ENCODE data around the gene PRKAG2.
A peak's percentile ranks its signal among the peaks of the same experiment; 100 is the strongest.
"Not testable (repeated sequence)": the region's sequence is repeated elsewhere in the genome, so short reads cannot be mapped to it uniquely, and the experiment has no call there.

The PRKAG2 gene

DNA sequence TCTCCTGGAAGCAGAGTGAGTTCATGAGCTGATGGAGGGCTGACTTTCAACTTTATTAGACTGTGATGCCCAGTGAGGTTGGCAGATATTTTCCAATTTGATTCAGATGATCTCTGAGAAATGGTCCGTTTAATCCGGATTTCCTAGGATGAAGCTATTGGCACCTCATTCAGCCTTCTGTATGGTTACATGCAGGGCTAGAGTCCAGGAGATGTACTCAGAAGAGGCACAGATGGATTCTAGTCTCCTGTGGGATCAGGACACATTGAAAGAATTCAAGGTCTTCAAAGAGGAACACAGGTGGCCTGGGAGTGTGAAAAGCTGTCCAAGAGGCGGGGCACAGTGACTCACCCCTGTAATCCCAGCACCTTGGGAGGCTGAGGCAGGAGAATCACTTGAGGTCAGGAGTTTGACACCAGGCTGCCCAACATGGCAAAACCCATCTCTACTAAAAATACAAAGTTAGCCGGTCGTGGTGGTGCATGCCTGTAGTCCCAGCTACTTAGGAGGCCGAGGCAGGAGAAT, 334.2 kb downstream of the PRKAG2 start:
- no peak for DNase-seq (ENCODE audit: low read depth)

- DNase-seq (ENCODE audit: low read depth): no peak
Observed at GRCh38 chr7:151541709-151542499, 335.0 kb downstream of the PRKAG2 start.

- DNase-seq (ENCODE audit: low read depth): no peak
Observed at GRCh38 chr7:151540146-151540545, 336.8 kb downstream of the PRKAG2 start.

GRCh38 chr7:151539088-151539671, 337.7 kb downstream of the PRKAG2 start:
- no peak for DNase-seq (ENCODE audit: low read depth)

DNA sequence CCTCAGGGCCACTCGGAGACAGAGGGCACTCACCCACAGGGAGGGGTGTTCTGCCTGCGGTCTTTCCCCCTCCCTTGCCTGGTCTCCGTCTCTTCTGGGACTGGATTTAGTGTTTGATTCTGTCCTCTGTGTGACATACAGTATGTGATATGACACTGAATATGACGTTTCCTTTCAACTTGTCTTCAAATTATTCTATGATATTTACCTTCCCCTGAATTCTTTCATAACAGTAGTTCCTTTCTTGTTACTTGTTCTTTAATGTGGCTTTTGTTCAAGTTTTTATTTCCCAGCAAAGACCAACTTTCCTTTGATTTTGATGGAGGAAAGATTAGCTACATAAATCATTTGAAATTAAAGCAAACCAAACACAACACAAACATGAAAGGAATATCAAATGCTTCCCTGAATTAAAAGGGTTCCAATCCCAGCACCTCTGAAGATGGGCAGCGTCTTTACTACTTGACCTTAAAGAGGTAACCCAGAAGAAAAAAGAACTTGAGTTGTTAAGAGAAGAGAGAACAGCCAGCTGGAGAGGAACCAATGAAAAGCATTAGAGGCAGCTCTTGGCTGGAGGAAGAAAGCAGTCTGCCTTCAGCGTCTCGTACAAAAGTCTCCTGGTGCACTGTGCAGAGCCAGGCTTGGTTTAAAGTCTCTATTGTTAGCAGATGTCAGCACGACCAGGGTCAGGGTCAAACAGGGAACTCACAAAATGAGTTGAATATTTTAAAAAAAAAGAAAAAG, 338.9 kb downstream of the PRKAG2 start:
- no peak for DNase-seq (ENCODE audit: low read depth)

GRCh38 chr7:151536178-151536577, 340.7 kb downstream of the PRKAG2 start:
- not testable (repeated sequence) for DNase-seq (ENCODE audit: low read depth)

DNA sequence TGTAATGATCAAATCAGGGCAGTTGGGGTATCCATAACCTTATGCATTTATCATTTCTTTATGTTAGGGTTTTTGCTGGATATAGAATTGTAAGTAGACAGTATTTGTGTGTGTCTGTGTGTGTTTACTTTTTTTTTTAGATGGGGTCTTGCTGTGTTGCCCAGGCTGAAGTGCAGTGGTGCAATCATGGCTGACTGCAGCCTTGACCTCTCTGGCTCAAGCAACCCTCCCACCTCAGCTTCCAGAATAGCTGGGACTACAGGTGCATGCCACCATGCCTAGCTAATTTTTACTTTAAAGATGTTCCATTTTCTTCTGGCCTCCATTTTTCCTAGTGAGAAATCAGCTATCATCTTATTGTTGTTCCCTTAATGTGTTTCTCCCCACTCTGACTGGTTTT, 347.1 kb downstream of the PRKAG2 start:
- no peak for DNase-seq (ENCODE audit: low read depth)

- DNase-seq (ENCODE audit: low read depth): no peak
Observed at GRCh38 chr7:151524845-151525244, 352.1 kb downstream of the PRKAG2 start.

DNA sequence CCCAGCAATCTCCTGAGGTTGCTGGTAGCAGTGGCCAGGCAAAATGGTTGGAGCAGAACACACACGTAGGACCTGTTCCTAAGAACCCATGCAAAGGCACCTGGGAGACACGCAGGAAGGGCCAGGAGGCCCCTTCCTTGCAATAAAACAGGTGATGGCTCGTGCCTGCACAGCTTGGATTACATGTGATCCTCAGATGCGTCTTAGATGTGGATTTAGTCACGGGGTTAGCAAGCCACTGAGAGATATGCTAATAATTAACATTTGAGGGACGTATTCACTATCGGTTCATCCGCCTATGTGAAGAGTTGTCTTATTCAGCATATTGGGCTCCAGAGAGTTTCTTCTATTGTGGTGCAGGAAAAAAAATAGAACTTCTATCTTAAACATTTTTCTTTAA, 352.6 kb downstream of the PRKAG2 start:
- DNase-seq (ENCODE audit: low read depth): no peak

DNA sequence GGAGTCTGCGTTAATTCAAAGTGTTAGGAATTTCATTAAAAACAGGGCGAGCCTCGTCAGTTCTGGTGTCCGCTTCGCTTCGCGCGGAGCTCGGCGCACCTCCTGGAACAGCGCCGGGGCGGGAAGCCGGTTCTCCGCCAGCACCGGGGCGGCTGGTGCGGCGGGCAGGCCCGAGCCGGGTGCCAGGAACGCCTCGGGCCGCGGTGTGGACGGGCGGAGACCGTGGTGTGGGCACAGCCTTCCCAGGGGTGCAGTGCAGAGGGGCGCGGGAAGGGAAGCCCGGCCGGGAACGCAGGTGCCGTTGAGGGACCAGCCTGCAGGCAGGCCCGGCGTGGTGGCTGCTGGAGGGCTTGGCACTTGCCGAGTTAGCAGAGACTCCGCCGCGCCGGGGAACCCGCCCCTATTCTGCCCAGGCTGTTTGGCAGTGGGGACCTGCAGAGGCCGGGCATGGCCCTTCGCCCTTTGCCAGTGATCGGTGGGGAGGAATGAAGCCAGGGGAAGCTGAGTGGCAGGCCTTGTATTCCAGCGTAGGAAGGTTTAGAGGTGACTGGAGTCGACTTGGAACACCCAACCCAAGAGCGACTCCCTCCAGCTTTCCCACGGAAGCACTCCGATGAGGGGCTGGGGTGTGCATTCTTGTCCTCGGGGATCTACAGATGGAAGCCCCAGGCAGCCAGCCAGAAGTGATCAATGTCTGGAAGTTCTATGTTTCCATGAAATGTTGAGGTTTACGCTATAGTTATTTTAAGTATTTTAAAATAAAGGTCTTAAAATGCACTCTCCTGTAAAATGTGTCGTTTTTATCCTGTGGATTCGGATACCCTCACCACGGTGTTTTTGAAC, 356.3 kb downstream of the PRKAG2 start:
- DNase-seq (ENCODE audit: low read depth): peak; percentile 22

DNA sequence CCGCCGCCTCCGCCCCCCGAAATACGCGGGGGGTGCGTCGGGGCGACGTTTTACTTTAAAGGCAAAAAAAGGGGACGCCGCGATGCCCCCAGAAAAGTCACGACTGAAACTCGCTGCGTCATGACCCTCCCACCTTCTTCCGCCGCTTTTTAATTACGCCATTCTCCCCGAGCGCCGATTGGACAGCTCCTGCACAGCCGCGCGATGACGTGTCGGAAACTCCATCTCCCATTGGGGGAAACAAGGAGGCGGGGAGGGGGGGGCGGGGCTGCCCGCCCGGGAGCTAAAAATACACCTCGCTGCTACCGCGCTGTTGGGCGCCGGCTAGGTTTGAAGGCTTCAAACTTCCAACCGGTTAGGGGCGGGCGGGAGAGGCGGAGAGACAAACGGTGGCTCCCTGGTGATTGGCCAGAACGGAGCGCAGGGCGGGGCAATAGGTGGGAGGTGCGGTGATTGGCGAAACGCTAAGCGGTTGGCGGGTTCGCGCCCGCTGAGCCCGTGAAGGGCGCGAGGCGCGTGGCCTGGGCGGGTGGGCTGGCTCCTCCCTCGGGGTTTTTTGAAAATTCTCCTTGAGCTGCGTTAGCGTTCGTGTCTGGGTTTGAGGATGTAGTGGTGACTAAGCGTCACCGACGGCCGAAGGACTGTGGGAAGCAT, 357.0 kb downstream of the PRKAG2 start, which contains the start of gene RHEB:
RHEB (minus strand) TSS at position 131 of the 654 bp plus-strand sequence. CDS start 384 bp downstream, outside the sequence.
- peak; percentile 98 for DNase-seq (ENCODE audit: low read depth)

- DNase-seq (ENCODE audit: low read depth): peak; percentile 57
Observed at GRCh38 chr7:151518947-151519764, 357.8 kb downstream of the PRKAG2 start.

DNA sequence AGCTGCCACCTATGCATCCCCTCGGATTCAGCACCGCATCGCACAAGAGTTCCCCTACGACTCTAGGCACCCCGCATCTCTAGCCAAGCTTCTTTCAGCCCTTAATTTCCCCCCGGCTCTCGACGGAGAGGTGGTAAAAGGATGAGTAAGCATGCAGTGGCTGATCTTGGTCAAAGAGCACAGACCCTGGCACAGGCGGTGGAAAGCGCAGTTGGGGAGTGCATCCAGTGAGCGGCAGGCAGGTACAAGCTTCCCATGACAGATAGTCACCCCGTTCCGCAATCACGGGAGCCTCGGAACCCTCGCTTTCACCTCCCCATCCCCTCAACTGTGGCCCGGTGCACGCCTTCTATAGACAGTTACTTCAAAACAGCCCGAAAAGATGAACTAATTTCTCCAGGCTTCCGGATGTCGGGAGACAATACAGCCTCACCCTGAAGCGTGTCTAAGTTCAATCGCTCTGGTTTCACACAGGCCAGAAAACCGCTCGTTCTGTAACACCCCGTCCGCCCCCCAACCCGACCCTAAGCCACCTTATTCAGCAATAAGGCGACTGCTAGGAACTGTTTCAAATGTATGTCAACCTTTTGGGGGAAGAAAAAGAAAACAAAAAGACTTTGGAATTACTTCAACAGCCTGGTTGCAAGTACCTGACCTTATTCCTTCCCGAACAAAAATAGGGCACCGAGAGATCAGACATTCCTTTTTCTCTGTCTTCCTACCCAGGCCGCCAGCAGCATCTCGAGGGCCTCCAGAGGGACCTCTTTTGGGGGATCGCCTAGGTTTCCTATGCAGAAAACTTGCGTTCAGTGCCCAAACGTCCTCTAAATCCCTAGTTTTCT, 358.6 kb downstream of the PRKAG2 start:
- DNase-seq (ENCODE audit: low read depth): peak; percentile 41

DNA sequence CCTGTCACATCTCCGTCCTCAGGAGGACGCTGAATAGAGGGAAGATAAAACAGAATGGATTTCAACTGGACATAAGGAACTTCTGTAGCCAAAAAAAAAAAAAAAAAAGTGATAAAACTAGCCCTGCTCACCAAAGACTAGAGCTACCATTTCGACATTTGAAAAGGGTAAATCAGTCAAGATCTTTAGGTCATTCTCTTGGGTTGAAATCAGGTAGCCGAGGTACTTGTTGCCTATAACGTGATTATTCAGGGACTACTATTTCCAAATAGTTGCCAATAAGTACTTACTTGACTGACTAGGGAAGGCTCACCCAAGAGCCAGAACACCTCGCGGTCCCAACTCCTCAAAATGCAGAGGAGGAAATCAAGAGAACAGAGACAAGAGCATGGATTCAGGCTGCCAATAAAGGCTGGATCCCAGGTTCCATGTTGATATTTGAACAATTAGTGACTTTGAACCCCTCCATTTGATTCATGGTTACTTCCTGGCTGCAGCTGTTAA, 359.3 kb downstream of the PRKAG2 start:
- no peak for DNase-seq (ENCODE audit: low read depth)

DNA sequence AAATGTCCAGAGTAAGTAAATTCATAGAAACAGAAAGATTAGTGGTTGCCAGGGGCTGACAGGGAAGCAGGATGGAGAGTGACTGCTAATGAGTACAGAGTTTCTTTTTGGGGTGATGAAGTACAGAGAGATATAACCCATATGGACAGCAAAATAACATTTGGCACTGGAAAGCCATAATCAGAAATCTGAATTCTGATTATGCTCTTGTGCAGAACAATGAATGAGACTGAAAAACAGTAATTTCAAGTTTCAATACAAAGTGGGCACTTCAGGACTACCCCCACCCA, 361.7 kb downstream of the PRKAG2 start:
- DNase-seq (ENCODE audit: low read depth): no peak

DNA sequence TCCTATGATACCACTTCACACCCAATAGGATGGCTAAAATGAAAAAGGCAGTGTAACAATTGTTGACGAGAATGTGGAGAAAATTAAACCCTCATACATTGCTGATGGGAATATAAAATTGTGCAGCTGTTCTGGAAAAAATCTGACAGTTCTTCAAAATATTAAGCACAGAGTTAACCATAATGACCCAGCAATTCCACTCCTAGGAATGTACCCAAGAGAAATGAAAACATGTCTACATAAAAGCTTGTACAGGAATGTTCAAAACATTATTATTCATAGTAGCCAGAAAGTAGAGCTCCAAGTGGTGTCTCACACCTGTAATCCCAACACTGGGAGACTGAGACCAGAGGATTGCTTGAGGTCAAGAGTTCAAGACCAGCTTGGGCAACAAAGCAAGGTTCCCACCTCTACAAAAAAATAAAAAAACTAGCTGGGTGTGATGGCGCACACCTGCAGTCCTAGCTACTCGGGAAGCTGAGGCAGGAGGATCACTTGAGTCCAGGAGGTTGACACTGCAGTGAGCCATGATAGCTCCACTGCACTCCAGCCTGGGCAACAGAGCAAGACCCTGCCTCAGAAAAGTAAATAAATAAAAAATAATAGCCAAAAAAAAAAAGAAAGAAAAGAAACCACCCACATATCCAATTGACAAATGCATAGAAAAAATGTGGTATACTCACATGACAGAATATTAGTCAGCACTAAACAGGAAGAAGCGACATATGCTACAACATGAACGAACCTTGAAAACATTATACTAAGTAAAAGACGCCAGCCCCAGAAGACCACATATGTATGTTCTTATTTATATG, 362.2 kb downstream of the PRKAG2 start:
- no peak for DNase-seq (ENCODE audit: low read depth)

DNA sequence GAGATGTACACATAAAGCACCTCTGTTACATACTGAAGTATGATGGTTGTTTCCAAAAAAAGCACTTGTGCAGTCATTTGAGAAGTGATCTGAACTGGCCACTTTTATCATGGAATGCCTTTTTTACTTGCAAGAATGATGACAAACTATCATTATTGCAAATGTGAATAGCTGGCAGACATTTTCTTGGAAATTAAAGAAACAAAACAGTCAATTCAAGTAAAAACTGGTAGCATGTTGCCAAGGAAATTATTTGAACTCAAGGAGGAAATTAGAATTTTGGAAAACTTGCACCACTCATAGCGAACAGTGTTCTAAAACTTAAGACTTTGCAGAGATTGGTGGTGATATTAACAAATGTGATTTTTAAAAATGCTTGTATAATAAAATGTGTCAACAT, 363.8 kb downstream of the PRKAG2 start:
- no peak for DNase-seq (ENCODE audit: low read depth)

- no peak for DNase-seq (ENCODE audit: low read depth)
Observed at GRCh38 chr7:151512353-151512752, 364.6 kb downstream of the PRKAG2 start.

- no peak for DNase-seq (ENCODE audit: low read depth)
Observed at GRCh38 chr7:151511946-151512345, 365.0 kb downstream of the PRKAG2 start.
